Measurements from ENCODE around the gene MTMR2. TPM values are rescaled to one million over a fixed set of nuclear protein-coding genes. Genes with fewer than 3 reads are reported as not detected.
A peak's percentile ranks its signal among the peaks of the same experiment; 100 is the strongest.

MTMR2 gene
- total and polyA plus RNA-seq, 2 donors (not counting 3 experiments of a cell fraction or from before 2014, with no cell fraction given) = 19.5 to 49.5 TPM

GRCh38 chr11:95791709-95792033 is 132.2 kb downstream of the MTMR2 start:
- no peak for FAIRE-seq
- peak overlapping the region in 2 of 3 experiments; percentile 75 to 85 for H3K4me3 ChIP-seq (replicated peaks in 1 of 3; ENCODE audit: insufficient read depth in 1 of 3, low read depth in 1 of 3, low read length in 3 of 3)
- CTCF ChIA-PET = interaction anchor here (1.1 to 7.1 kb wide), 5 partner anchors 8 to 603 kb away, joined by 3 to 40 read pairs (median 5); partner anchors contain the start of gene MAML2
- dilution Hi-C loops (cut with MboI; ENCODE audit: extremely low pct_ligation_motif_present, low sequenced_read_pairs) (no loop called here), intact Hi-C loops (cut with micrococcal nuclease) (loop anchor here (2.0 kb wide), 1 partner anchor 133 kb away; the partner anchor contains the start of gene MTMR2)
- no peaks in the 10 kb centered on the region for H4K20me1 ChIP-seq (replicated peaks; ENCODE audit: control insufficient read depth, extremely low read depth, insufficient read depth, low read length)
- H3K27me3 ChIP-seq (ENCODE audit: control insufficient read depth in 2 of 2, insufficient read depth in 2 of 2, low read length in 2 of 2) = no peaks in the 10 kb centered on the region
- peak overlapping the region; percentile 88 for H3K9ac ChIP-seq (replicated peaks; ENCODE audit: extremely low read depth, insufficient read depth, low read length)
- BruUV-seq (replicated peaks) = no TSS peak
- H3K36me3 ChIP-seq (ENCODE audit: control insufficient read depth in 2 of 2, extremely low read depth in 1 of 2, insufficient read depth in 2 of 2, low read length in 2 of 2) = no peaks in the 10 kb centered on the region
- H3K27ac ChIP-seq (ENCODE audit: insufficient read depth, low read depth, low read length) = no peak overlapping the region
- peak overlapping the region; percentile 87 for H3K4me2 ChIP-seq (ENCODE audit: insufficient read depth, low read length)
- peaks cover 60% of the 10 kb centered on the region for H3K79me2 ChIP-seq (ENCODE audit: control insufficient read depth, insufficient read depth, low read length)
- DNase-seq (ENCODE audit: low read depth, low spot score) = no peak
- POLR2A ChIA-PET = interaction anchor here (0.6 kb wide), 1 partner anchor 135 kb away, joined by 5 read pairs; no protein-coding TSS in a partner anchor
- peaks cover 21% of the 10 kb centered on the region for H3K4me1 ChIP-seq (ENCODE audit: control insufficient read depth, extremely low read depth, insufficient read depth, low read length)
- no peaks in the 10 kb centered on the region for H3K9me3 ChIP-seq (replicated peaks; ENCODE audit: control insufficient read depth, insufficient read depth, low read length)
- TF ChIP-seq POLR2A (IDR thresholded peaks at IDR 0.05; ENCODE audit: low read depth, low read length) (no peak), MAX (IDR thresholded peaks at IDR 0.05; ENCODE audit: insufficient read depth, insufficient read length) (no peak), FOS (IDR thresholded peaks at IDR 0.05; ENCODE audit: borderline replicate concordance, insufficient read depth, low read length) (no peak), CTCF (IDR thresholded peaks at IDR 0.05; ENCODE audit: extremely low read depth in 1 of 2, insufficient read depth in 1 of 2, low read depth in 1 of 2, low read length in 2 of 2) (no peak), POLR2AphosphoS5 (IDR thresholded peaks at IDR 0.05; ENCODE audit: insufficient read depth, low read depth, low read length) (no peak), JUN (IDR thresholded peaks at IDR 0.05; ENCODE audit: borderline replicate concordance, insufficient read depth, insufficient read length, low read depth) (no peak), MYC (IDR thresholded peaks at IDR 0.05; ENCODE audit: low read depth, low read length) (no peak), EZH2 (IDR thresholded peaks at IDR 0.05; ENCODE audit: borderline replicate concordance, low read depth, low read length, severe bottlenecking) (no peak), GATA2 (IDR thresholded peaks at IDR 0.05; ENCODE audit: insufficient read depth, insufficient read length, low read depth, low read length) (no peak)
- no peak overlapping the region for H2AFZ ChIP-seq (ENCODE audit: low read depth, low read length)
- H3K9me1 ChIP-seq (replicated peaks; ENCODE audit: control insufficient read depth, extremely low read depth, insufficient read depth, low read length) = no peaks in the 10 kb centered on the region

Data from endothelial cell of umbilical vein (primary cell).